ENCODE measurements around the gene KHDRBS1.
"Not testable (repeated sequence)": the region's sequence is repeated elsewhere in the genome, so short reads cannot be mapped to it uniquely, and the experiment has no call there.

Gene KHDRBS1

DNA sequence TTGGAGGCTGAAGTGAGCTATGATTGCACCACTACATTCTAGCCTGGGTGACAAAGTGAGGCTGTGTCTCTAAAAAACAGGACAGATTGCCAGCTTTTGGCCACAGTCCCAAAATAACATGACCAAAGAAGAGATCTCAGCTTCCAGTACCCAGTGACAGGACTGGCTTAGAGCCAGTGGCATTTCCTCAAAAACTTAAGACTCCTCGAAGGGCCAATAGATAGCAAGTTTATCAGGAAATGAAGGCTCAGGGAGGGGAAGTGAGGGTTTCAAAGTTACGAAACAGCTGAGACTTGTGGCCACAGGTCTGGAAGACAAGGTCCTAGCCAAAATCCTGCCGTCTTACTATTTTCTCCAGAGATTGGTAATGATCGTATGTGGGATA, 52.8 kb downstream of the KHDRBS1 start:
- DNase-seq = no peak

DNA sequence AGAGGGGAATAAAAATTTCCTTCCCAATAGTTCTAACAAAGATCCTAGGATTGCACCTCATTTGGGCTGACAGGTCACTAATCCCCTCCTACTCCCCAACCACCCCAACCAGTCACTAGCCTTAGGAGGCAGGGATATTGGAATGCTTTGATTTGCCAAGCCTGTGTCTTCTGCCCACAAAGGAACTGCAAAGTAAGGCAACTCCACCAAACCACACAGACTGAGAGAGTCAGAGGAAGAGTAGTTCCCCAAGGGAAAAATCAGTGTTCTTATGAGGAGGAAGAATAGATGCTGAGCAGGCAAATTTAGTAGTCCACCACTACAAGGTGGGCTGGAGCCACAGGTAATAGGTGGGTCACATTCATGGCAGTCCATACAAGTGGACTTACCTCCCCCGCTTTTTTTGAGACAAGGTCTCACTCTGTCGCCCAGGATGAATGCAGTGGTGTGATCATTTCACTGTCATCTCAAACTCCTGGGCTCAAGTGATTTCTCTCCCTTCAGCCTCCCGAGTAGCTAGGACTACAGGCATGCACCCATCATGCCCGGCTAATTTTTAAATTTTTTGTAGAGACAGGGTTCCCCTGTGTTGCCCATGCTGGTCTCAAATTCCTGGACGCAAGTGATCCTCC, 55.4 kb downstream of the KHDRBS1 start:
- DNase-seq = no peak

DNA sequence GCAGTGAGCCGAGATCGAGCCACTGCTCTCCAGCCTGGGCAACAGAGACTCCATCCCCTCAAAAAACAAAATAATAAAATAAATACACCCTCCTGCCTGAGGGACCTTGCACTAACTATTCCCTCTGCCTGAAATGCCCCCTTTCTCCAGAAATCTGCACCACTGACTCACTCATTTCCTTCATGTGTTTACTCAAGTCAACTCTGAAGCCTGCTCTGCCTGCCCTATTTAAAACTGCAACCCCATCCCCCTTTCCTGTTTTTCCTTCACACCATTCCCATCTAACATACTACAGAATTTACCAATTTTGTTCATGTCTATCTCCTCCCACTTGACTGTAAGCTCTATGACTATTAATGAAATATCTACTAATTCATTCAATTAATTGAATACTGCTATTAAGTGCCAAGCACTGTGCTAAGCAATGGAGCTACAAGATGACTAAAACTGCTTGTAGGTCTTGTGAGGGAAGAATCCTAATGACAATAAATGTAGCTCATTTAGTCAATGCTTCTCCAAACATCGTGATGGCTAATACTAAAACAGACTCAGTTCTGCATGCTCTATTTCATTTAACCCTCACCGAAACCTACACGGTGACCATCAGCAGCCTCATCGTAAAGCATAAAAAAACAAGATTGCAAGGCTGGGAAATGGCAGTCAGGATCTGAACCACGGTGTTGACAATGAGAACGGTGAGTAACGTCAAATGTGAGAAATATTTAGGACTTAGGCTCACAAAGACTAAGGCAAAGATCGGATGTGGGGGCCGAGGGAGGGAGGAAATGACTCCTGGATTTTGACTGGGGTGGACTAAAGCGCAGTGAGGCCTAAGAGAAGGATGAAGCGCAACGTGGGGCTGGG, 58.3 kb downstream of the KHDRBS1 start:
- DNase-seq = no peak

DNA sequence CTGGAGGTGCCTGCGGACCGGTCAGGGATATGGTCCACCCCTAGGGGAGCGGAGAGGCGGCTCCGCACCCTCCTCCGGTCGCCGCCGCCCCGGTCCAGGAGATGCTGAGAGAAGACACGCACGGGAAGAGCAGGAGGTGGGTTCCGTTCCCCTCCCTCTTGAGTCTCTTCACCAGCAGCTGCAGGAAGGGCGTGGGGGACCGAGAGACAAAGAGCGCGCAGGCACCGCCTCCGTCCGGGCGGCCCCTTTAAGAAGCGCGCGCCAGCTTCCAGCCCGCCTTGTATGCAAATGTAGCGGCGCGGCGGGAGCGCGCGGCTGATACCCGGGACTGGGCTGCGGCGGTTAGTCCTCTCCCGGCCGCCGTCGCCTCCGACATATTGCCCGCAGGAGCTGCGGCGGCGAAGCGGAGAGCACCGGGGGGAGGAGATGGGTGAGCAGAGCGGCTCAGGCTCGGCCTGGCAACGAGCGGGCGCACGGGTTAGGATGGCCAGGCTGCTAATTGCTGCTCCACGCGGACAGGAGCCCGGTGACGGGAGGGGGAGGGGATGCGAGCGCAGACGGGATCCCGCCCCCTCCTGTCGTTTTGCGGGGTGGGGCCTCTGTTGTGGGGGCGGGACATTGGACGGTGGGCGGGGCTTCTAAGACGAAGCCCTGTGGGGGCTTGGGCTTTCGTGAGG, 59.1 kb downstream of the KHDRBS1 start, which contains the start of gene TMEM39B:
TMEM39B (plus strand) TSS at position 318 of the 677 bp plus-strand sequence; CDS start at position 427, 109 bp downstream.
- DNase-seq = peak; percentile 88

DNA sequence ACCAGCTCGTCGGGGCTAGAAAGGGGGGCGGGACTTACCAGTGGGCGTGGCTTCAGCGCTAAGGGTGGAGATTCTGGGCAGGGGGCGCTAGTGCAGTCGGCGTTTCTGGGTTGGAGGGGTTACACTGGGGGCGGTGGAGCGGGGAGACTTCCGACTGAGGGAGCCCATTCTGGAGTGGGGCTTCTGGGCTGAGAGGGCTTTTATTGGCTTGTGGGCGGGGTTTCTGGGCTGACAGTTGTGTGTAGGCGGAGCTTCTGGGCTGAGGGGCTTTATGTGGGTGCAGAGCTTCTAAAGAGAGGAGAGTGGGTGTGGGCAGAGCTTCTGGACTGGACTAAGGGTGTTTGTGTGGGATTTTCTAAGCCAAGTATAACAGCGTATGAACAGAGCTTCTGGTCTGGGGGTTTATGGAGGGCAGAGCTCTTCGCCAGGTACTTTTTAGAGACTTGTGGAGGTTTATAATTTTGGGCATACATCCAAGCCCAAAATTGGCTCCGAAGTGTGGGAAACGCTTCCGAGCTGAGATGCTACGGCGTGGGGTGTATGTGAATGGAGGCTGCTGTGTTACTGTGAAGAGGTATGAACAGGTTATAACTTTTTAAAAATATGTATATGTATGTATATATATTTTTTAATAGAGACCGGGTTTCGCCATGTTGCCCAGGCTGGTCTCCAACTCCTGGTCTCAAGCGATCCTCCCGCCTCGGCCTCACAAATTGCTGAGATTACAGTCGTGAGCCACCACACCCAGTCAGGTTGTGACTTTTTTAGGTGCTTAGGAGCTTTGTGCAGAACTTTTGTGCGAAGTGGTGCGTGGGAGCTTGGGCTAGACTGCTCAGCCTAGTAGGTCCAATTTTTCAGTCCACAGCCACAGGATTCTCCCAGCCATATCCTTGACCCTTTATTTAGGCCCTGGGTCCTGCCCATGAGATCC, 59.9 kb downstream of the KHDRBS1 start:
- no peak for DNase-seq

DNA sequence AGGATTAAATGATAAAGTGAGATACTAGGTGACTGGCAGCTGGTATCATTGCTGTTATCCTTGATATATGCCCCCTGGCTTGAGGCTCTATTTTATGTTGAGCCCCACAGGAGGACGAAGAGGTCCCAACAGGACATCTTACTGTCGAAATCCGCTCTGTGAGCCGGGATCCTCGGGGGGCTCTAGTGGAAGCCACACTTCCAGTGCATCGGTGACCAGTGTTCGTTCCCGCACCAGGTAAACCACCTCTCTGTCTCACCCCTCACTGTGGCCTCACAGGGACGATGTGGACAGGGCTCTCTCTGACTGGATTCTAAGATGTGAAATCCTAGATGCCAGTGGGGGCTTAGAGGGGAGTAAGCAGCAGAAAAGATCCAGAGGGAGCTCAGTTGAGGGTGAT, 61.2 kb downstream of the KHDRBS1 start:
- no peak for DNase-seq

DNA sequence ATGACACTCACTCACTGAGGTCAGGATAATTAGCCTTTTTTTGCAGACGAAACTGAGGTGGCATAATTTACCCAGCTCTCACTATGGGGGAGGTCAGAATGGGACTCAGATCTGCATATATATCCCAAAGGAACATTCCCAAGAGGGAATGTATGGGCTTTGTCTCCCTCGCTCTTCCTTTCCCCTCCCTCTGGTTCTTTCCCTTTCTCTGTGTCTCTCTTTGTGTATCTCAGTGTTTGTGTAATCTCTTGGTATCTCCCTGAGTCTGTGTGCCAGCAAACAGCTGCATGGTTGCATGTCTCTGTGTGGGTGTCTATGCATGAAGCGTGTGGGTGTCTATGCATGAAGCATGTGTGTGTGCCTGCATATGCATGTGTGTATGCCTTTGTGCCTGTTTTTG, 63.8 kb downstream of the KHDRBS1 start:
- DNase-seq = no peak

DNA sequence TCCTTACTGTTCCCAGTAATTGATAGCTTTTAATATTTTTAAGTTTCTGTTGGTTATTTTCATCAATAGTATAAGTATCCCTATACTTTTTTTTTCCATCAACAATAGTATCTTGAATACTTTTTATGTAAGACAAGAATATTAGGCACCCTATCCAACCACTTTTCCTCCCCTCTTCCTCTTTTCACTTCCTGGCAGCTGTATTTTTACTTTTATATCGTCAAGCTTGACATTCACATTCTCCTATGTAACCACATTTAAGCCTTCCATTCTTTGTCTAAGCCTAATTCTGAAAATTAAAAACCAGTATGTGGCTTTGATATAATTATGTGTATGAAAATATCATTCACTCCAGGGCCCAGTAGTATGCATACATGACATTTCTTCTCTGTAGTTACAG, 68.4 kb downstream of the KHDRBS1 start:
- no peak for DNase-seq

DNA sequence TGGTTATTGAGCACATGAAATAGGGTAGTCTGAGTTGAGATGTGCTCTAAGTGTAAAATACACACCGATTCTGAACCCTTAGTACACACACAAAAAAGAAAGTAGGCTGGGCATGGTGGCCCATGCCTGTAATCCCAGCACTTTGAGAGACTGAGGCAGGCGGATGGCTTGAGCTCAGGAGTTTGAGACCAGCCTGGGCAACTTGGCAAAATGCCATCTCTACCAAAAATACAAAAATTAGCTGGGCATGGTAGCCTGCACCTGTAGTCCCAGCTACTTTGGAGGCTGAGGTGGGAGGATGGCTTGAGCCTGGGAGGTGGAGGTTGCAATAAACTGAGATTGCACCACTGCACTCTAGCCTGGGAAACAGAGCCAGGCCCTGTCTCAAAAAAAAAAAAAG, 72.7 kb downstream of the KHDRBS1 start:
- DNase-seq = not testable (repeated sequence)

DNA sequence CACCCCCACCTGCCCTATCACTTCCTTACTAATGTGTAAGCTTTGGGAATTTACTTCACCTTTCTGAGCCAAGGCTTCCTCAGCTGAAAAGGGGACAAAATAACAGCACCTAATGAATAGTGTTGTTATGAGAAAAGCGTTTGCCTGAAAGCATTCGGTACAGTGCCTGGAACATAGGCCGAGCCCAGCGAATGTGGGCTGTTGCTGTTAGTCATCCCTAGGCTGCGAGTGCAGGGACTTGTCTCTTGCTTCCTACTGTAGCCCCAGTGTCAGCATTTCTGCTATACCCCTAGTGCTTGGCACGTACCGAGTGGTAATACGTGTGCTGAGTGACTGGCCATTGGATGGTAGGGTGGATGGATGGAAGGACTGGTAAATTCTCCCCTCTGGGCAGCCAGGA, 77.5 kb downstream of the KHDRBS1 start:
- no peak for DNase-seq

DNA sequence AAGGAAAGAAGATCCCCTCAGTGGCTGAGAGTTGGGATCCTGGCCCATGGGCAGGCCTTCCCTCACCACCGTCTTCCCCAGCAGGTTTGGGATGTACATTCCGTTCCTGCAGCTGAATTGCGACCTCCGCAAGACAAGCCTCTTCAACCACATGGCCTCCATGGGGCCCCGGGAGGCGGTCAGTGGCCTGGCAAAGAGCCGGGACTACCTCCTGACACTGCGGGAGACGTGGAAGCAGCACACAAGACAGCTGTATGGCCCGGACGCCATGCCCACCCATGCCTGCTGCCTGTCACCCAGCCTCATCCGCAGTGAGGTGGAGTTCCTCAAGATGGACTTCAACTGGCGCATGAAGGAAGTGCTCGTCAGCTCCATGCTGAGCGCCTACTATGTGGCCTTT, 77.9 kb downstream of the KHDRBS1 start:
- no peak for DNase-seq
